Lower leg skin (tissue), 3 donors: ENCODE results near the gene CENPP.

Experiments used
- CTCF ChIP-seq, 3 donors: fragments of 450-650 bp; IDR thresholded peaks; one replicate each; pipeline ENCODE4 v1.5.1; 2016; ENCODE audit warnings: antibody characterized with exemption in 3 of 3, mild to moderate bottlenecking in 3 of 3, moderate library complexity in 2 of 3
- POLR2A ChIP-seq, 2 donors: fragments of 450-650 bp; IDR thresholded peaks; one replicate each; pipeline ENCODE4 v1.6.1; 2016 to 2017; ENCODE audit warnings: antibody characterized with exemption in 2 of 2, mild to moderate bottlenecking in 1 of 2, moderate library complexity in 1 of 2

GRCh38 chr9:92642041-92642451 is 316.3 kb downstream of the CENPP start:
- TF ChIP-seq CTCF (IDR thresholded peaks at IDR 0.05), result no peak
- TF ChIP-seq POLR2A (IDR thresholded peaks at IDR 0.05), result no peak
